HG03571 (cell line): ENCODE measurements around the gene MUC22.
"Not testable (repeated sequence)": the region's sequence is repeated elsewhere in the genome, so short reads cannot be mapped to it uniquely, and the experiment has no call there.

Experiments
- ATAC-seq: cut with Tn5 transposase; IDR thresholded peaks from one replicate; pipeline ENCODE4 v1.9.1; 2021; ENCODE audit not compliant: unreplicated experiment

The MUC22 gene

DNA sequence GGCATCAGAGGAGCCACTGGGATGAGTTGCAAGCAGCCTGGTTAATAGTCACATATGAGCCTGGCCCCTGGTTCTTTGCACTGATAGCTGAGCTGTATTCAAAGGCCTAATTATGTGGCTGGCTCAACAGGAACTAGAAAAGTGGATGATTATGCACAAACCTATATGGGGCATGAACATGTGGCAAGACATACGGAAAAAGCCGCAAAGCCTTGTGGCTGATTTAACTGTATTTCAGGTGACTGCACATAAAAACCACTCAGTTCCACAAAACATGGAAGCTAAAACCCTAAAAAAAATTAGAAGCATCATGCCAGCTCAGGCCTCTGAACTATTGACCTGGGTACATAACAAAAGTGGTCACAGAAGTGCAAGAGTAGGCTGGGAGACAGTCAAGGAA is 13.0 kb upstream of the MUC22 start:
- ATAC-seq = no peak

DNA sequence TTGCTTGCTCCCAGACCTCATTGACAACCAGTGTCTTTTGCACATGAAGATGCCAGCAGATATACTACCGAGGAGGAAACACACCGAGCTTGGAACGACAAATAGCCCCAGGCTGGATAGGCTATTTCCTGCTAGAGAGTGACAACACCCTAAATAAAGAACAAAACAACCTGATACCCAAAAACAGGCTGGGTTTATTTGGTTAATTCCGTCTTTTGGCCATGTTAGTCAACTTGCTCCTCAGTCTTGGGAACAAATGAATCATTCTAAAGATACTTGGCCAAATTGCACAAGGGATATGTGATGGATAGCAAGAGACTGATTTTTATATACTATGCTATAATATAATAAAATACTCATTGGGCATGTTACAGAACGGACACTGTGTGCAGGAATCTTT is 11.5 kb upstream of the MUC22 start:
- no peak for ATAC-seq

DNA sequence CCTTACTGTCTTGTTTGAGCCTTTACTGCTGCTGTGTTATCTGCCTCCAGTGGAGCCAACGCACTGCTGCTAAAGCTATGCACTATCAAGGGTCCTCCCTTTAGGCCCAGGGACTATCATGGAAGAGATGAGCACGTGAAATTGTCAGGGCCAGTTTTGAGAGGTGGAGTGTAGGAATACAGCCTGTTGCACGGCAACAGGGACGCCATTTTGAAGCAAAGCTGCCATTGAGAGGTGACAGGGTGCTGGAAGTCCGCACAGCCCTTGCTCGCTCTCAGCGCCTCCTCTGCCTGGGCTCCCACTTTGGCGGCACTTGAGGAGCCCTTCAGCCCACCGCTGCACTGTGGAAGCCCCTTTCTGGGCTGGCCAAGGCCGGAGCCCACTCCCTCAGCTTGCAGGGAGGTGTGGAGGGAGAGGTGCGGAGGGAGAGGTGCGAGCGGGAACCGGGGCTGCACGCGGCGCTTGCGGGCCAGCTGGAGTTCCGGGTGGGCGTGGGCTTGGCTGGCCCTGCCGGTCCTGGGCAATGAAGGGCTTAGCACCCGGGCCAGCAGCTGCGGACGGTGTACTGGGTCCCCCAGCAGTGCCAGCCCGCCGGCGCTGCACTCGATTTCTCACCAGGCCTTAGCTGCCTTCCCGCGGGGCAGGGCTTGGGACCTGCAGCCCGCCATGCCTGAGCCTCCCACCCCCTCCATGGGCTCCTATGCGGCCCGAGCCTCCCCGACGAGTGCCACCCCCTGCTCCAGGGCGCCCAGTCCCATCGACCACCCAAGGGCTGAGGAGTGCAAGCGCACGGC is 10.0 kb upstream of the MUC22 start:
- ATAC-seq = not testable (repeated sequence)

DNA sequence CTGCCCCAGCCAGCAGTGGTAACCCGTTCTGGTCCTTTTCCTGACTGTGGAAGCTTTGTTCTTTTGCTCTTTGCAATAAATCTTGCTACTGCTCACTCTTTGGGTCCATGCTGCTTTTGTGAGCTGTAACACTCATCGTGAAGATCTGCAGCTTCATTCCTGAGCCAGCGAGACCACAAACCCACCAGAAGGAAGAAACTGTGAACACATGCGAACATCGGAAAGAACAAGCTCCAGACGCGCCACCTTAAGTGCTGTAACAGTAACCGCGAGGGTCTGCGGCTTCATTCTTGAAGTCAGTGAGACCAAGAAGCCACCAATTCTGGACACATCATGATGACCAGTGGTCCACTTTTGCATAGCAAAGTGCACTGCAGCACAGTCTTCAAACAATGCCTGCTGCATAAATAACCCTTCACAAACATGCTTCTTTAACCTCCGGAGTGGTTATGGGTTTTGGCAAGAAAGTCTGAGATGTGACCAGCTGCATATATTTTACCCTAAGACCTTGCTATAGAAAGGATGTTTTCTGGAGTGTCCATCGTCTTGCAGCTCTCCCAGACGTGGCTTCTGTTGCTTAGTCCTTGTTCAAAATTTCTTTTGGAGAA is 8.9 kb upstream of the MUC22 start:
- ATAC-seq = no peak

DNA sequence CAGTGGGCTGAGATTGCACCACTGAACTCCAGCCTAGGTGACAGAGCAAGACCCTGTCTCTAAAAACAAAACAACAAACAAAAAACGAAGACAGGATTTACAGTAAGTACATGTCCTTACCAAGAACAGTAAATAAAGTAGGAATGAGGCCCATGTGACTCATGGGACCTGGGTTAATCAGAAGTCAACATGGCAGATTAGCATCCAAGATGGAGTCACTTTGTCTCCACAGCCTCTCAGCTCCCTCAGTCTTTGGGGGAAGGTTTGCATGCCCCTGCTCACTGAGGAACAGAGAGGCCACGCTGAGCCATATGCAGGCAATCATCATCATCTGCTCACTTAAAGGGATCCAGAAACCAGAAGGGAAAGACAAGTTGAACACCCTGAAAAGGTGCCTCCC is 7.8 kb upstream of the MUC22 start:
- no peak for ATAC-seq

DNA sequence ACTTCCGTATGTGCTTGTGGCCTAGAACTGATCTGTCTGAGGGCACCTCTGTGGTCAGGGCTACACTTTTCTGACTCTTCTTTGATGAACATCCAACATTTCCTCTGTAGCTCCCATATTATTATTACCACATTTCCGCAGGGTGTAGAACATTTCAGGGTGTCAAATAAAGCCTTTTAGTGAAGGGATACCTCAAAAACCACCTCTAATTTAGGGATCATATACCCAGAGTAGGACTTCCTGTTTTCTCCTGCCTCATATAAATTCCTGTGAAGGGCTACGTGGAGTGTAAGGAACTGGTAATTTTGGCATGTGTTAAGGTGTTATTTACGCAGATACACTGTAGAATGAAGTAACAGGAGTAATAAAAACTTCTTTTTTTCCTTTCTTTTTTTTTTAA is 5.5 kb upstream of the MUC22 start:
- no peak for ATAC-seq

DNA sequence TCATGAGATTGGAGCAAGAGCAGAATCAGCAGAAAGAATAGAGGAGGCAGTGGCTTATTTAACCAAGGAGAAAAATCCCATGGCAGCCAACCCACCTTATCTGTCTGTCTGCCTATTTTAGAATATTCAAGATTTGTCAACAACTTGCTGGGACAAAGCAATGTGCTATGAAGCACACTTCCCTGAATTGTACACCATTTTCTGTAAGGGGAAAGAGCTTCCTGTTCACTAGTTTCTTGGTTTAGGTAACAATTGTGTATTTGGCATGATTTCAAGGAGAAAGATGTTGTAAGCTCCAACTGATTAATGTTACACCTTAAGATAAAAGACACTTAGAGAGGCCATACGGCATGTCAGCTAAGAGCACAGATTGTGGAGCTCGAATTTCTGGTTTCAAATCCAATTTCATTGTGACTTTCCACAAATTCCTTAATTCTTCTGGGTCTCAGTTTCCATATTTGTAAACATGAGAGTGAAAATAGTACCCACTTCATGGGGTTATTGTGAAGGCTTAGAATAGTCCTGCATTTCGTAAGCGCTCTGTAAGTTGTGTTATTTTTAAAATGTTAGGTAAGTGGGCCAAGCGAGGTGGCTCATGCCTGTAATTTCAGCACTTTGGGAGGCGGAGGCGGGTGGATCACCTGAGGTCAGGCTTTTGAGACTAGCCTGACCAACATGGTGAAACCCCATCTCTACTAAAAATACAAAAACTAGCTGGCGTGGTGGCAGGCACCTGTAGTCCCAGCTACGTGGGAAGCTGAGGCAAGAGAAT is 4.8 kb upstream of the MUC22 start:
- ATAC-seq = no peak

DNA sequence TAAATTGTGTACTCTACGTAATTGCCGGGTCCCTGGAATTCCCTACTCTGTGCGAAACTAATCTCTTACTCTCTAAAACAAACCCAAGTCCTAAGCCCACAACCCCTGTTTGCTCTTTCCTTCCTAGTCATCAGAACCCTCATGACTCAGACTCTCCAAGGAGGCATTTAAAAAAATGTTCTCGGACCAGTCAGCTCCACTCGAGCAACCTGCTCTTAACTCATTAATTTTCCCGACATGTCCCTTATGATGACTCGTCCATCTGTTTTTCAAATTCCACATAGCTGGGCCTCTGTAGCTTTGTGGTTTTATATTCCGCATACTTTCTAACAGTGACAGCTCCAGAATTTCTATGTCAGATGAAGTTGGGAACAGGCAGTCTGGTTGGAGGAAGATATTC is 2.6 kb upstream of the MUC22 start:
- ATAC-seq = no peak

DNA sequence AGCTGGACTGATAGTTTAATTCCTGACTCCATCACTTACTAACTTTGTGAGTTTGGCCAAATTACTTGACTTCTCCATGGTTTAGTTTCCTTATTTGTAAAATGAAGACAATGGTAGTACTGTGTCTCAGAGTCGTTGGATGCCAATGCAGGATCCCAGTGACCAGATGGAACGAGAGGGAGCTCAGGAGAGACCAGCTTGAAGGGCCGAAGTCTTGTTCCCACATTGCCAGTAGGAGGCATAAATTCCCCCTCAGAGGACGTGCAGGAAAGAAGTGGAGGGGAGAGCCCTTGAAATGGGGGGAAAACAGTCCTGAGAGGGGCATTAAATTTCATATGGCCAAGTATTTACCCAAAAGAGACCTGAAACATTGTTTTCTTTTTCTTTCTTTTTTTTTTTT is 2.1 kb upstream of the MUC22 start:
- no peak for ATAC-seq

DNA sequence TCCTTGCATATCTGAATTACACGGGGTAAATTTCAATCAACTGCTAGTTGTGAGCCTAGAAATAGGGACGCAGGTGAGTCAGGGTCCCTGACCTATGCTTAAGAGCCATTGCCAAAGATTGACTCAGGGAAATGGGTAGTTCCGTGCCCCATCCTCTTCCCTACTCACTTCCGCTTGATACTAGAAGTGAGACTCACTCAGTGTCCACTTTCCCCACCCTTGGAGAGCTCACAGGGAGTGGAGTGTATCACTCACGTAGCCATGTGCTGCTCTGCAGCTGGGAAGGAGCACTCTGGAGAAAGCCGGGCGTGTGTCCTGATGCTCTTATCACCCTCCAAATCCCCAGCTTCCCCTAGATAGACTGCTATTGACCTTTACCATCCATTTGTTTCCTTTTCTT is 543 bp upstream of the MUC22 start:
- ATAC-seq = no peak

DNA sequence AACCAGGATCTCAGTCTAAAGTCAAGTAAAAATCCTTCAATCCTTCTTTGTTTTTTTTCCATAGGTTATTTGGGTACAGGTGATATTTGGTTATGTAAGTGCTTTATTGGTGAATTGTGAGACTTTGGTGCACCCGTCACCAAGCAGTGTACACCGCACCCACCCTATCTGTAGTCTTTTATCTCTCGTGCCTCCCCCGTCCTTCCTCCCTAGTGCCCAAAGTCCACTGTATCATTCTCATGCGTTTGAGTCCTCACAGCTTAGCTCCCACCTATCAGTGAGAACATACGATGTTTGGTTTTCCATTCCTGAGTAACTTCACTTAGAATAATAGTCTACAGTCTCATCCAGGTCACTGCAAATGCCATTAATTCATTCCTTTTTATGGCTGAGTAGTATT is 879 bp downstream of the MUC22 start:
- ATAC-seq = no peak

DNA sequence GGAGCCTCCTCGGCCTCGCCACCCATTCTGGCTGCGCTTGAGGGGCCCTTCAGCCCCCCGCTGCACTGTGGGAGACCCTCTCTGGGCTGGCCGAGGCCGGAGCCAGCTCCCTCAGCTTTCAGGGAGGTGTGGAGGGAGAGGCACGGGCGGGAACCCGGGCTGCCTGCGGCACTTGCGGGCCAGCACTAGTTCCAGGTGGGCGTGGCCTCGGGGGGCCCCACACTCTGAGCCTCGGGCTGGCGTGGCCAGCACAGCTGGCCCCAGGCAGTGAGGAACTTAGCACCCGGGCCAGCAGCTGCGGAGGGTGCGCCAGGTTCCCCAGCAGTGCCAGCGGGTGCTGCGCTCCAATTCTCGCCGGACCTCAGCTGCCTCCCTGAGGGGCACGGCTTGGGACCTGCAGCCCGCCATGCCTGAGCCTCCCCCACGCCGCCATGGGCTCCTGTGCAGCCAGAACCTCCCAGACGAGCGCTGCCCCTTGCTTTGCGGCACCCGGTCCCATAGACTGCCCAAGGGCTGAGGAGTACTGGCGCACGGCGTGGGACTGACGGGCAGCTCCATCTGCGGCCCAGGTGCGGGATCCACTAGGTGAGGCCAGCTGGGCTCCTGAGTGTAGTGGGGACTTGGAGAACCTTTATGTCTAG is 6.5 kb downstream of the MUC22 start:
- ATAC-seq = no peak

DNA sequence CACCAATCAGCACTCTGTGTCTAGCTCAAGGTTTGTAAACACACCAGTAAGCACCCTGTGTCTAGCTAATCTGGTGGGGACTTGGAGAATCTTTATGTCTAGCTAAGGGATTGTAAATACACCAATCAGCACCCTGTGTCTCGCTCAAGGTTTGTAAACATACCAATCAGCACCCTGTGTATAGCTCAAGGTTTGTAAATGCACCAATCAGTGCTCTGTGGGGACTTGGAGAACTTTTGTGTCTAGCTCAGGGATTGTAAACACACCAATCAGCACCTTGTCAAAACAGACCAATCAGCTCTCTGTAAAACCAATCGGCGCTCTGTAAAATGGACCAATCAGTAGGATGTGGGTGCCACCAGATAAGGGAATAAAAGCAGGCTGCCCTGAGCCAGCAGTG is 7.2 kb downstream of the MUC22 start:
- not testable (repeated sequence) for ATAC-seq

DNA sequence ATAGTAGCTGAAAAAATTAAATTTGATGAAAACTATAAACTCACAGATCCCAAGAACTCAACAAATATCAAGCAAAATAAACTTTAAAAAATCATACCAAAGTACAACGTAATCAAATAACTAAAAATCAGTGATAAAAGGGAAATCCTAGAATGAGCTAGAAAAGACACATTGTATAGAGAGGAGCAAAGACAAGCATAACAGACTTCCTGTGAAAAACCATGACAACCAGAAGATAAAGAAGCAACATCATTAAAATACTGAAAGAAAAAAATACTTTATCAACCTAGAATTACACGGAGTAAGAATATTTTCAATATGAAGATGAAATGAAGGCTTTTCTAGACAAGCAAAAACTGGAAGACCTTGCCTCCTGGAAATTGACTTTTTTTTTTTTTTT is 9.8 kb downstream of the MUC22 start:
- ATAC-seq = no peak

DNA sequence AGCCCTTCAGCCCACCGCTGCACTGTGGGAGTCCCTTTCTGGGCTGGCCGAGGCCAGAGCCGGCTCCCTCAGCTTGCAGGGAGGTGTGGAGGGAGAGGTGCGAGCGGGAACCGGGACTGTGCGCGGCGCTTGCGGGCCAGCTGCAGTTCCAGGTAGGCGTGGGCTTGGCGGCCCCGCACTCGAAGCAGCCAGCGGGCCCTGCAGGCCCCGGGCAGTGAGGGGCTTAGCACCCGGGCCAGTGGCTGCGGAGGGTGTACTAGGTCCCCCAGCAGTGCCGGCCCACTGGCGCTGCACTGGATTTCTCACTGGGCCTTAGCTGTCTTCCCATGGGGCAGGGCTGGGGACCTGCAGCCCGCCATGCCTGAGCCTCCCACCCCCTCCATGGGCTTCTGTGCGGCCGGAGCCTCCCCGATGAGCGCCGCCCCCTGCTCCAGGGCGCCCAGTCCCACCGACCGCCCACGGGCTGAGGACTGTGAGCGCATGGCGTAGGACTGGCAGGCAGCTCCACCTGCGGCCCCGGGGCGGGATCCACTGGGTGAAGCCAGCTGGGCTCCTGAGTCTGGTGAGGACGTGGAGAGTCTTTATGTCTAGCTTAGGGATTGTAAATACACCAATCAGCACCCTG is 10.5 kb downstream of the MUC22 start:
- ATAC-seq = not testable (repeated sequence)

DNA sequence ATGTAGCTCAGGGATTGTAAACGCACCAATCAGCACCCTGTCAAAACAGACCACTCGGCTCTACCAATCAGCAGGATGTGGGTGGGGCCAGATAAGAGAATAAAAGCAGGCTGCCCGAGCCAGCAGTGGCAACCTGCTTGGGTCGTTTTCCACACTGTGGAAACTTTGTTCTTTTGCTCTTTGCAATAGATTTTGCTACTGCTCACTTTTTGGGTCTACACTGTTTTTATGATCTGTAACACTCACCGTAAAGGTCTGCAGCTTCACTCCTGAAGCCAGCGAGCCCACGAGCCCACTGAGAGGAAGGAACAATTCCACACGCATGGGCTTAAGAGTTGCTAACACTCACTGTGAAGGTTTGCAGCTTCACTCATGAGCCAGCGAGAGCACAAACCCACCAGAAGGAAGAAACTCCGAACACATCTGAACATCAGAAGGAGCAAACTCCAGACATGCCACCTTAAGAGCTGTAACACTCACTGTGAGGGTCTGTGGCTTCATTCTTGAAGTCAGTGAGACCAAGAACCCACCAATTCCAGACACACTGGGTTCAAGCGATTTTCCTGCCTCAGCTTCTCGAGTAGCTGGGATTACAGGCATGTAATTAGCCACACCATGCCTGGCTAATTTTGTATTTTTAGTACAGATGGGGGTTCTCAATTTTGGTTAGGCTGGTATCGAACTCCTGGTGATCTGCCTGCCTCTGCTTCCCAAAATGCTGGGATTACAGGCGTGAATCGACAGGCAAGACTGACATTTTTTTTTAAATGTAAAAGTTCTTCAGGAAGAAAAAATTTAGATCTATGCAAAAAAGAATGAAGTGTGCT is 11.6 kb downstream of the MUC22 start:
- not testable (repeated sequence) for ATAC-seq

DNA sequence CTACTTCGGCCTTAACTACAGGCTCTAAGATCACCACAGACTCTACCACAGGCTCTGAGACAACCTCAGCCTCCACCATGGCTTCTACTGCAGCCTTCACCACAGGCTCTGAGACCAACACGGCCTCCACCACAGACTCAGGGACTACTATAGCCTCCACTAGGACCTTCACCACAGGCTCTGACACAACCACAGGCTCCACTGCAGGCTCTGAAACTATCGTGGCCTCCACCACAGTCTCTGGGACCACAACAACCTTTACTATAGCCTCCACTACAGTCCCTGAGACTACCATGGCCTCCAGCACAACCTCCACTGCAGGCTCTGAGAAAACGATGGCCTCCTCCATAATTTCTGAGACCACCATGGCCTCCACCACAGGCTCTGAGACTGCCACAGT is 15.3 kb downstream of the MUC22 start:
- ATAC-seq = no peak

DNA sequence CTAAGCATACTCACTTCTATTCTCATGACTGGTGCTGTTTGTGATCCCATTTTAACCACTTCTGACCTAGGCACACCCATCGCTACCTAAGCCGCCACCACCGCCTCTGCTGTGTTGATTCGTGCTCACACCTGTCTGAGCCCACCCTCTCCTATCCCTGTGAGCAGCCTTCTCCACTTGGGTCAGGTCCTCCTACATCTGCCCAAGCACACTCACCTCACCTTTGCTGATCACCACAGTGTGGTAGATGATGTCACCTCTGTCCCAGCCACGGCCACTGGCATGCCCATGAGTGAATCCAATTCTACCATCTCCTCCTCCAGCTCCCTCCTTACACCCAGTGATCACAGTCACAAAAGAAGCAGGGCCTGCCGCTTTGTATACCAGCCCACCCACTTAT is 20.8 kb downstream of the MUC22 start:
- no peak for ATAC-seq

DNA sequence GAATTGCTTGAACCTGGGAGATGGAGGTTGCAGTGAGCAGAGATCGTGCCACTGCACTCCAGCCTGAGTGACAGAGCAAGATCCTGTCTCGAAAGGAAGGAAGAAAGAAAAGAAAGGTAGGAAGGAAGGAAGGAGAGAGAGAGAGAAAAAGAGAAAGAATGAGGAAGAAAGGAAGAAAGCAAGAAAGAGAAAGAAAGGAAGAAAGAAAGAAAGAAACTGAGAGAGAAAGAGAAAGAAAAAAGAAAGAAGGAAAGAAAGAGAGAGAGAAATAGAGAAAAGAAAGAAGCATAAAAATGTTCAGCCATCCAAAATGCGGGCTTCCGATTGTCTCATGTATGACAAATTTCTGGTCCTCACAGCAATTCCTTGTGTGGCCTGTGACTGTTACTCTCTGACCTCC is 22.8 kb downstream of the MUC22 start:
- ATAC-seq = no peak

DNA sequence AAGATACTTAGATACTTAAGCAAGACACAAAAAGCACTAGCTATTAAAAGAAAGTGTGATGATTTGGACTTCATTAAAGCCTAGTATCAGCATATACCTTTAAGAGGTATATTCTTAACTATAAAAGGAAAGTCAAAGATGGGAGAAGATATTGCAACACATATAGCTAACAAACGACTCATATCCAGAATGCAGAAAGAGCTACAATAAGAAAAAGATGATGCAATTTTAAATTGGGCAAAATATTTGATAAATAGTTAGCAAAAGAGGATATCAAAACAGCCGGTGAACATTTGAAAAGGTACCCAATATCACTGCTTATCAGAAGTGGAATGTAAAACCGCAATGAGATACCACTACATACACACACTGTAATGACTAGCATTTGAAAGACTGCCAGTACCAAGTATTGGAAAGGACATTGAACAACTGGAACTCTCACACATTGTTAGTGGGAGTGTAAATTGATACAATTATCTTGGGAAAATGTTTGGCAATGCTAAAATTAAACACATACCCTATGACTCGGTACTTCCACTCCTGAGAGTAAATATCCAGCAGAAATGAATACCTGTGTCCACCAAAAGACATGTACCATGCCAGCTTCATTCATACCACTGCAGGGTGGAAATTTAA is 25.7 kb downstream of the MUC22 start:
- no peak for ATAC-seq
